HG02885 (cell line): ENCODE data around the gene C1QTNF3.

Source experiments
- ATAC-seq: cut with Tn5 transposase; IDR thresholded peaks from one replicate; pipeline ENCODE4 v1.9.1; 2021; ENCODE audit warnings: mild to moderate bottlenecking; ENCODE audit not compliant: unreplicated experiment, poor library complexity

Gene C1QTNF3

GRCh38 chr5:34003941-34004340 lies 39.1 kb downstream of the C1QTNF3 start:
- ATAC-seq, result no peak

GRCh38 chr5:34002629-34003328 lies 40.2 kb downstream of the C1QTNF3 start:
- no peak for ATAC-seq

- no peak for ATAC-seq
Measured at GRCh38 chr5:34001241-34001841, 41.7 kb downstream of the C1QTNF3 start.

DNA sequence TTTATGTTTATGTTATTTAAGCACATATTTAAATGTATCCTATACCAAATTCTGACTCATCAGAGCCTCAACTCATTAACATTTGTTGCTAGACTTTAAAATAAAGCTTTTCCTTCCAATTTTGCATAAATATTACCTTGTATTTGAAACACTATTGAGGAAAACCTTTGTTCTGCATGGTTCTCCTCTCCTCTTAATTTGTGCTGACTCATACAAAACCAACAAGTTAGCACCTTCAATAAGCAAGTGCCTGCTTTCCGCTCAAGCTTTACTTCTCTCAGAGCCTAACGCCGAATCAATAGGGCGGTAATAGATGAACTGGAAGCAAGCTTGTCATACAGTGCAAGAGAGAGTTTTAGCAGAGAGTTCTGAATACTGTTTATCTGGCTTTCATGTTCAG lies 43.0 kb downstream of the C1QTNF3 start:
- no peak for ATAC-seq

DNA sequence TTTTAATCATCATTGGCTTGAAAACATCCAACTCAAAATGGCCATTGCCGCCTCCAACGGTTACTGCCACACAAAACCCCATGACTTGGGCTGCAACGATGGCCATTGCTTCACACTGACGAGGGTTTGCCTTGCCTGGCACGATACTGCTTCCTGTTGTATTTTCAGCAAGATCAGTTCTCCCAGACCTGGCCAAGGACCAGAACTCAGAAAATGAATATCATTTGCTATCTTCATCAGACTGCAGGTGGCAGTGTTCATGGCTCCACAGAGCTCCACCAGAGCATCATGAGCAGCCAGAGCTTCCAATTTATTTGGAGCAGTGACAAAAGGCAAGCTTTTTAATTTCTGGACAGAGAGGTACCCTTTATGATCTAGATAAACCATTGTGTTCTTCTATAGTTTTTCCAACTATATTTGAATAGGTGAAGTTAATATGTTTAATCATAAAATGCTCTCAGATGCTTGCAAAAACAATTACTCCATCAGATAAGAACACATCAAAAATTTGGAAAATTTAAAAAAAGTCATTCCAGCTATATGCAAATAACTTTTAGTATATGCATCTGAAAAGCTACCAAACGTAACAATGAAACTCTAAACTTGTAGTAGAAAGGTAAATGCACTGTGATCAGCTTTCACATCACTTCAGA lies 45.6 kb downstream of the C1QTNF3 start:
- peak; percentile 78 for ATAC-seq

- ATAC-seq, result no peak
Measured at GRCh38 chr5:33995865-33996264, 47.1 kb downstream of the C1QTNF3 start.

DNA sequence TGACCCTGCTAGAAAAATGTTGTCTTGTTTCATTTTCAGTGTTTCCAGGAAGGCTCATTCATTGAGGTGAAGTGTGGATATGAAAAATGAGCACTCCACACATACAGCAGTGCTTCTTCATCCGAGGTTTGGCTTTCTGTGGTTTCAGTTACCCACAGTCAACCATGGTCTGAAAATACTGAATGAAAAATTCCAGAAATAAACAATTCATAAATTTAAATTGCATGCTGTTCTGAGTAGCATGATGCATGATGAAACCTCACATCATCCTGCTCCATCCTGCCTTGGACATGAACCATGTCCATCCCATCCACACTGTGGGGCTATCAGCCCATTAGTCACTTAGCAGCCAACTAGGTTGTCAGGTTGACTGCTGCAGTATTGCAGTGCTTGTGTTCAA lies 48.2 kb downstream of the C1QTNF3 start:
- ATAC-seq, result peak; percentile 52

- no peak for ATAC-seq
Measured at GRCh38 chr5:33992864-33993263, 50.1 kb downstream of the C1QTNF3 start.

- ATAC-seq, result no peak
Measured at GRCh38 chr5:33985447-33985846, 57.6 kb downstream of the C1QTNF3 start.

DNA sequence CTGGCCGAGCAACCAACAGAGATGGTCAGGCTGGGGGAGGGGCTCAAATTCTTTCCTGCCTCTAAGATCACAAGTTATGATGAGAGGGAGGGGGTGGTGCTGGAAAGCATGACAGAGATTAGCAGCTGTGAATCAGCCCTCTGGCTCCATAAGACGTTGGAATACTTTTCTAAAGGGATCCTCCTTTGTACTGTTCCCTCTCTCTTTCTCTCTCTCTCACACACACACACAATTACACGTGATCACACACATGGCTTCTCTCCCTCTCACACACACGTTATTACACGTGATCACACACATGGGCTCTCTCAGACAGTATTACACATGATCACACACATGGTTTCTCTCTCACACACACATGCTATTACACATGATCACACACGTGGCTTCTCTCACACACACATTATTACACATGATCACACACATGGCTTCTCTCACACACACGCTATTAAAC lies 58.3 kb downstream of the C1QTNF3 start, which contains the start of gene SLC45A2:
Gene SLC45A2 (minus strand): TSS at position 23 of the 454 bp plus-strand sequence. CDS start 110 bp downstream, outside the sequence.
- no peak for ATAC-seq

- no peak for ATAC-seq
Measured at GRCh38 chr5:33984178-33984577, 58.8 kb downstream of the C1QTNF3 start.

- no peak for ATAC-seq
Measured at GRCh38 chr5:33981408-33982162, 61.4 kb downstream of the C1QTNF3 start.

DNA sequence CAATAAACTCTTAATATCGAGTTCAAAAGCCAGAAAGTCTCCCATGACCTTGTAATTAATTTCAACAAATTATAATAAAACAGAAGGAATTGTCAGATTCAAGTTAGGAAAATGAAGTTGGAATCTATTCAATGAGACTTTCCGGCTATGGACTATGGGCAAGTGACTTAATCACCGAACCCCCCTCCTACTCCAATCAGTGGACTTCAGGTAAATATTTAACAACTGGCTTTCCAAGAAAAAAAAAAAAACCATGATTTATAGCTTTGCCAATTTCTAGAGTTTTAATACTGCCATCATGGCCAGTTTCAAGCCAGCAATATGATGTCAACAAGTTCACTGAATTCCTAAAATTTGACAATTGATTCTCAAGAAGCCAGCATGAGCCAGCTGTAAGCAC lies 63.0 kb downstream of the C1QTNF3 start:
- ATAC-seq, result no peak

- no peak for ATAC-seq
Measured at GRCh38 chr5:33978306-33978705, 64.7 kb downstream of the C1QTNF3 start.

DNA sequence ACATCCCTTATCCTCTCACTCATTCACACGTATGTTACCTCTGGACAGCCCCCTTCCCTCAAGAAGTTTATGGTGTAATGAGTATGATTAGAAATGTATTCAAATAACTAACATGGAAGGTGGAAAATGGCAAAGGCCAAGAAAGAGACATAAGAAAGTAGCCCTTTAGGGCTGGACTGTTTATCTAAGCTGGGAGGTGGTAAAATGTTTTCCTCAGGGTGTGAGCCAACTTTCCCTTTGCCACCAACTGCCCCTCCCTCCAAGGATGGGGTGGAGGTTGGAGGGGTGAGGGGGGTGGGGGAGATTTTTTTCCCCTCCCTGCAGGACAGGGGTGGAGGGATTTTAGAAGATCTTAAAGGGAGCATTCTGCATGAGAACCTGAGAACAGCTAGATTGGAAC lies 66.7 kb downstream of the C1QTNF3 start:
- ATAC-seq, result no peak

GRCh38 chr5:33975852-33976251 lies 67.2 kb downstream of the C1QTNF3 start:
- ATAC-seq, result no peak

GRCh38 chr5:33973271-33973670 lies 69.7 kb downstream of the C1QTNF3 start:
- ATAC-seq, result peak; percentile 70

- peak; percentile 87 for ATAC-seq
Measured at GRCh38 chr5:33969572-33970452, 73.2 kb downstream of the C1QTNF3 start.

DNA sequence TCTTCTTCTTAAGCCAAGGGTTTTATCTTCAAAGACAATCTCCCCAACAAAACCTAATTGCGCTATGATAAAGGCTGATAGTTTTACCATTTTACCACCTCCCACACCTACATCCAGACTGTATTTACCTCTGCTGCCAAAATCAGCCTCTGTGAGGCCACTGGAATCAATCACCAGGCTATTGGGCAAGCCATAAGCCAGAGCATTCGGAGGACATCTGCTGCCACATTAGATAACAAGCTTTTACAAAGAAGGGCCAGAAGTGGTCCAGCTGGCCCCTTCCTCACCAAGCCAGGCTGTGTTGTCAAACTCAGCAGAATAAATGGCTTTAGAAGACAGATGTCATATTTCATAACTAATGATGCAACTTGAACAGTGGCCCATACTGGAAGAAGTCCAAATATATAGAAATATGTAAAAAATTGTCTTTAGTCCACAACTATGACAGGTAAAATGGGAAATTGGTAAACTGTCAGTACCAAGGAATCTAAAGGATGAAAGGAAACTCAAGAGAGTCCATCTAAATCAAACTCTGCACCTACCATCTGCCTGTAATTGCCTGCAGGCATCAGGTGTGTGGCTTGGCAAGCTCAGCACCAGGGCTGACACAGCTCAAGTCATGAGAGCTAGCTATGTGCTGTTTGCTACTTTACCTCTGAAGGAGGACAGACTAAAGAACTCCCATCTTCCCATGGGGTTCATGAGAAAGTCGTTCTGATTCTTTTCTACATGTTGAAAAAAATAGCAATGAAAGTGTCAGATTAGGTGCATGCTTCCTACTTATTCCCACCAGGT lies 74.6 kb downstream of the C1QTNF3 start:
- no peak for ATAC-seq
